G401.6 (cell line): ENCODE measurements around the gene FOXP4.

Experiments used
- FAIRE-seq: peaks from 2 replicates; lab custom pipeline; 2012; peaks lifted over from hg19 to GRCh38; lab: Jason Lieb, UNC

FOXP4 gene

GRCh38 chr6:41547799-41548097 lies 1.6 kb downstream of the FOXP4 start:
- no peak for FAIRE-seq

GRCh38 chr6:41548098-41548840 lies 2.1 kb downstream of the FOXP4 start:
- no peak for FAIRE-seq

- no peak for FAIRE-seq
Measured at GRCh38 chr6:41548841-41549642, 2.9 kb downstream of the FOXP4 start.

GRCh38 chr6:41549673-41550072 lies 3.5 kb downstream of the FOXP4 start:
- no peak for FAIRE-seq

GRCh38 chr6:41551086-41551700 lies 5.0 kb downstream of the FOXP4 start:
- no peak for FAIRE-seq

GRCh38 chr6:41551857-41552256 lies 5.7 kb downstream of the FOXP4 start:
- FAIRE-seq = no peak

GRCh38 chr6:41552723-41553122 lies 6.5 kb downstream of the FOXP4 start:
- no peak for FAIRE-seq

GRCh38 chr6:41553405-41553999 lies 7.3 kb downstream of the FOXP4 start:
- FAIRE-seq = no peak

- no peak for FAIRE-seq
Measured at GRCh38 chr6:41555326-41556300, 9.4 kb downstream of the FOXP4 start.

GRCh38 chr6:41557335-41557734 lies 11.2 kb downstream of the FOXP4 start:
- FAIRE-seq = no peak

- FAIRE-seq = no peak
Measured at GRCh38 chr6:41558033-41558807, 12.0 kb downstream of the FOXP4 start.

GRCh38 chr6:41559655-41560427 lies 13.7 kb downstream of the FOXP4 start:
- no peak for FAIRE-seq

GRCh38 chr6:41560431-41561192 lies 14.4 kb downstream of the FOXP4 start:
- FAIRE-seq = no peak

GRCh38 chr6:41561416-41561815 lies 15.2 kb downstream of the FOXP4 start:
- FAIRE-seq = no peak

- FAIRE-seq = no peak
Measured at GRCh38 chr6:41561931-41562911, 16.0 kb downstream of the FOXP4 start.

- no peak for FAIRE-seq
Measured at GRCh38 chr6:41563060-41563776, 17.0 kb downstream of the FOXP4 start.

- FAIRE-seq = no peak
Measured at GRCh38 chr6:41564448-41565142, 18.4 kb downstream of the FOXP4 start.
